Stimulated activated CD4-positive, alpha-beta T cell treated with anti-CD3 and anti-CD28 coated beads, Interleukin-1b, Interleukin-23, amount 100 ng/mL, for 1 hour (primary cell): ENCODE data around the gene FNIP2.
A peak's percentile ranks its signal among the peaks of the same experiment; 100 is the strongest.
"Not testable (repeated sequence)": the region's sequence is repeated elsewhere in the genome, so short reads cannot be mapped to it uniquely, and the experiment has no call there.

Experiments
- DNase-seq, 2 donors: peaks; one replicate each; pipeline ENCODE4 v3.0.0-alpha.2; 2020; ENCODE audit warnings: low read depth in 2 of 2

Gene FNIP2

DNA sequence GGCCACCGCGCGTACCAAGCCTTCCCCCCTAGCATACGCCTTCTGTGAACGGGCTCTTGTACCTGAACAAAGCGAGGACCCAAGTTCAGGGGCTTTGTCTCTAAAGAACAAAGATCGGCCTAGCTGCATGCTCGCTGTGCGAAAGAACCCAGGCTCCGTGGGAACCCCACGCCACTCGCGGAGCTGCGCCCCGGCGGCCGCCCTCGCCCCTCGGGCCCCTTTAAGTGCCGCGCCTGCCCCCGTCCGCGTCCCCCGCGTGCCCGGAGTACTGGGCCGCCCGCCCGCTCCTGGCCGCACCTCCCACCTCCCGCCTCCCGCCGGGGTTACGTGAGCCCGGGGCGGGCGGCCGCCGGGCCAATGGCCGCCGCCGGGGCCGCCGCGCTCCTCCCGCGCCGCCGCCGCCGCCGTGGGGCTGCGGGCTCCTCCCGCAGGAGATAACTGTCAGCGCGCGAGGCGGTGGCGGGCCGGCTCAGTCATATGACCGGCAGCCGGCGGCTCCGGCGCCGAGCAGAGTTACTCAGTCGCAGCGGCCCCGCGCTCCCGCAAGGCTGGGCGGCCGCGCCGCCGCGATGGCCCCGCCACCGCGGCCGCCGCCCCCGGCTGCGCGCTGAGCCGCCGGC, at the start of gene FNIP2:
TSS of gene FNIP2 (plus strand) at position 472 of the 620 bp plus-strand sequence. CDS start 187 bp downstream, outside the sequence.
- peak; percentile 18 to 32 for DNase-seq

DNA sequence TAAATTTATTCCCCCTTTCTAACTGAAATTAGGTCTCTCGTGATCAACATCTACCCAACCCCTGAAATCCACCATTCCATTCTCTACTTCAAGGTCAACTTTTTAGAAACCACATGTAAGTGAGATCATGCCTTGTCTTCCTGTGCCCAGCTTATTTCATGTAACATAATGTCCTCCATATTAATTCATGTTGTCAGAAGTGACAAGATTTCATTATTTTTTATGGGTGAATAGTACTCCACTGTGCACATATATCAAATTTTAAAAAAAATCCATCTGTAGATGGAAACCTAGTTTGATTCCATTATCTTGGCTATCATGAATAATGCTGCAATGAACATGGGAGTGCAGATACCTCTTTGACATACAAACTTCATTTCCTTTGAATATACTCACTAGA, 47.1 kb upstream of the FNIP2 start:
- no peak for DNase-seq

GRCh38 chr4:158722291-158722916, 46.4 kb upstream of the FNIP2 start:
- no peak for DNase-seq

GRCh38 chr4:158722917-158723793, 45.7 kb upstream of the FNIP2 start, which contains the start of gene PPID:
Gene PPID, minus strand, starts transcription at chr4:158723396. Its CDS starts 108 bp downstream, at chr4:158723288.
- DNase-seq = peak; percentile 39 to 61

DNA sequence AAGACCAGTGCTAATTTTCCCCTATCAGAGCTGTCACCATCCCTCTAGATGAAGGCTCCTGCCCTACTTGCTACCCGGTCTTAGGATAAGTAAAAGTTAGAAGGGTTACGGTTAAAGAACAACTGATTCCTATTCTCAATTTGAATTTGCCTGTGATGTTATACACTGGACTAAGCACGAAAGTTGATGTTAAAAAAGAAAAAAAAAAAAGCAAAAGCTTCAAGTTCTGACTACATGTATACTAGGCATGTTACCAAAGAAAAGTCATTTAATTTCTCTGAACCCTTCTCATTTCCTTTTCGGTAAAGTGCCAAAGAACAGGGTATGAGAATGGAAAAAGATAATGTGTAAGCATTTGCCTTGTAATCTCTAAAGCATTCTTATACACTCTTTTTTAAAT, 44.2 kb upstream of the FNIP2 start:
- no peak for DNase-seq

DNA sequence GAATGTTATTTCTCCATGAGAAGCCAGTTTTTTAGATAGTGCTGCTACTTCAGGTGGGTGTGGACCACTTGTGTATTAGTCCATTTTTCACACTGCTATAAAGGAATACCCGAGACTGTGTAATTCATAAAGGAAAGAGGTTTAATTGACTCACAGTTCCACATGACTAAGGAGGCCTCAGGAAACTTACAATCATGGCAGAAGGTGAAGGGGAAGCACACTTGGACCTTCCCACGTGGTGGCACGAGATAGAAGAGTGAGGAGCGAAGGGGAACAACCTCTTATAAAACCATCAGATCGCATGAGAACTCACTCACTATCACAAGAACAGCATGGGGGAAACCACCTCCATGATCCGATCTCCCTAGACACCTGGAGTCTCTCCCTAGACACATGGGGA, 42.2 kb upstream of the FNIP2 start:
- no peak for DNase-seq

DNA sequence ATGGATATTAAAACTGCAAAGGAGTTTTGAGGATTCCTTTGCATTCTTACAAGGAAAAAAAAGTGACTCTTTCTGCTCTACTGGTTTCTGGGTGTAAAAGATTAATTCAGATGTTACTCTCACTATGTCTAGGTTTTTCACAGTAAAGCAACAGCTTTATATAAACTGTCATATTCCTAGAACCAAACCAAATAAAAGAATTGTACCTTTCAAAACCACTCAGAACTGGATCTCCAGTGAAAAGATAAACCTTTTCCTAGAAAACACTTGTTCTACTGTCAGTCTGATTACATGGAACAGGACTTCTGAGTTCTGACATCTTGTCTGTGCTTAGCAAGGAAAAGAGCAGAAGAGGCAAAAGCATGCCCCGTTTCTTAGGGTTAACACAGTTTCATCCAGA, 40.6 kb upstream of the FNIP2 start:
- DNase-seq = no peak

DNA sequence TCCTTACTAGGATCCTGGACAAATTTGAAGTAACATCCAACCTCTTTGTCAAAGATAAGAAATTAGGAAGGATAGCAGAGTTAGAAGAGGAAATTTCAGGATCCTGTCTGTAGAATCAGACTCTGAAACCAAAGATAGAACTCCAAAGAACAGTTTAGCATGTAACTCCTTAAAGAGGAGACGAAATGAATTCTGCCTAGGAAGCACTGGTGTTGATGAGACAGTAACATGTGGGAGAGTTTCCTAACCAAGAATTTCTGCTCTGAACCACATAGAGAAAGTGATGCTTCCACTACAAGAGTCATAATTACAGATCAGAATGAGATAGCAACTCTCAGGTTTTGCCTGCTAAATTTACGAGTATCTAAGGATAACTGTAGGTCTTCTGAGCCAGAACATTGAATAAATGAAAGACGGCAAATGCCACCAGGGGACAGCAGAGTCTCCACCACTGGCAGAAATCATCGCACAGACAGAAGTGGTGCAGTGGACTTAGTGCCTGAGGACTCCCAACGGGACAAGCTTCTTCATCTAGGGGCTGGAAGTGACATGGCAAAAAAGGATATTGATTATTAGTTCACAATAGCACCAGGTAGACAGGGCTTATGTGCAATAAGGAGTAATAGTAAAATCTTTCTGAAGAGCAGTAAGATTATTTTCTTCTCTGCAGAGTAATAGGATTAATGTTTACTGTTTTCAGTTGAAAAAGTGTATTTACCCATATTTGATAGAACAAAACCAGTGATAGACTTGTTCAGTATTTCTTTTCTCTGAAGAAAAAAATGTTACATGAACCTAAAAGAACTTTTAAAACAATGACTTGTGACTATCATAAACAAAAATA, 38.9 kb upstream of the FNIP2 start:
- peak in 1 of 2 donors; percentile 14 for DNase-seq

GRCh38 chr4:158738866-158739265, 30.0 kb upstream of the FNIP2 start:
- DNase-seq = no peak

DNA sequence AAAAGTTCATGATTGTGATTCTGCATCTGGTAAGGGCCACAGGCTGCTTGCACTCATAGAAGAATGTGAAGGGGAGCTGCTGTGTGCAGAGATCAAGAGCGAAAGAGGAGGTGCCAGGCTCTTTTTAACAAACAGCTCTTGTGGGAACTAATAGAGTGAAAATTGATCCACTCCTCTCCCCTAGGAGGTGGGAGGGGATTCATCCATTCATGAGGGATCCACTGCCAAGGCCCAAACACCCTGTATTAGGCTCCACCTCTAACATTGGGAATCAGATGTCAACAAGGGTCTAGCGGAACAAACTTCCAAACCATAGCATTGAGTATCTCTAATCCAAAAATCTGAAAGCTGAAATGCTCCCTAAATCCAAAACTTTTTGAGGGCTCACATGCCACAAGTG, 29.2 kb upstream of the FNIP2 start:
- no peak for DNase-seq

GRCh38 chr4:158741326-158742021, 27.4 kb upstream of the FNIP2 start:
- DNase-seq = no peak

GRCh38 chr4:158746537-158746936, 22.3 kb upstream of the FNIP2 start:
- DNase-seq = not testable (repeated sequence)

- DNase-seq = no peak
These were observed 18.4 kb upstream of the FNIP2 start for GRCh38 chr4:158750379-158750778.

DNA sequence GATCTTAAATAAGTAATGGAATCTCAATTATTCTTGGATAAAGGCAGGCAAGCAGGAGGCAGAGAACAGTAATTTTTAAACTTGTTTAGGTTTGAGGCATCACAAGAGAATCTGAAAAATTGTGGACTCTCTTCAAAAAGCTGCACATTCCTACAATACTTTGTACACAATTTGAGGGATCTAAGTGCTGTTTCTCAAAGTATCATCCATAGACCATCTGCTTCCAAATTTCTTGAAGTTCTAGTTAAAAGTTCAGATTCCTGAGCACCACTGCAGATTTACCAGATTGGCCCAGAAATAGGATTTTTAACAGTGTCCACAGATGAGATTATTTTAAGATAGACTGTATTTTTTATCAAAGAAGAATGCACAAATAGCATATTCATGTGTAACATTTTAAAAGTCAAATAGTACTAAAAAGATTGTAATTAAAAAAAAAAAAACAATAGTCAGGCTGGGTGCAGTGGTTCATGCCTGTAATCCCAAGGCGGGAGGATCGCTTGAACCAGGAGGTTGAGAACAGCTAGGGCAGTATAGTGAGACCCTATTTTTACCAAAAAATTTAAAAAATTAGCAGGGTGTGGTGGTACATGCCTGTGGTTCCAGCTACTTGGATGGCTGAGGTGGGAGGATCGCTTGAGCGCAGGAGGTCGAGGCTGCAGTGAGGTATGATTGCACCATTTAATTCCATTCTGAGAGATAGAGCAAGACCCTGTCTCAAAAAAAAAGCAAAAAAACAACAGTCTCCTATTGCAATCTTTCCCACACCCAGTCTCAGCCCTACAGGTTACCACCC, 14.2 kb upstream of the FNIP2 start:
- no peak for DNase-seq

GRCh38 chr4:158755819-158756218, 13.0 kb upstream of the FNIP2 start:
- not testable (repeated sequence) for DNase-seq

- no peak for DNase-seq
These were observed 12.2 kb upstream of the FNIP2 start for GRCh38 chr4:158756588-158756987.

- no peak for DNase-seq
These were observed 10.7 kb upstream of the FNIP2 start for GRCh38 chr4:158758142-158758541.

- no peak for DNase-seq
These were observed 10.1 kb upstream of the FNIP2 start for GRCh38 chr4:158758703-158759102.

- not testable (repeated sequence) for DNase-seq
These were observed 9.3 kb upstream of the FNIP2 start for GRCh38 chr4:158759539-158759938.

GRCh38 chr4:158760866-158761265, 8.0 kb upstream of the FNIP2 start:
- DNase-seq = no peak
